ENCODE measurements around the gene CST9. TPM values are rescaled to one million over a fixed set of nuclear protein-coding genes. Genes with fewer than 3 reads are reported as not detected.

The CST9 gene, protein sequence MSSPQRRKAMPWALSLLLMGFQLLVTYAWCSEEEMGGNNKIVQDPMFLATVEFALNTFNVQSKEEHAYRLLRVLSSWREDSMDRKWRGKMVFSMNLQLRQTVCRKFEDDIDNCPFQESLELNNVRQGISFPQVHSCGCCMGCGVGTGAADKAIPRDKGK
- total RNA-seq (2022; extraction: Qiagen RNA extraction; ENCODE audit: low read depth) = not detected in 5 replicates

DNA sequence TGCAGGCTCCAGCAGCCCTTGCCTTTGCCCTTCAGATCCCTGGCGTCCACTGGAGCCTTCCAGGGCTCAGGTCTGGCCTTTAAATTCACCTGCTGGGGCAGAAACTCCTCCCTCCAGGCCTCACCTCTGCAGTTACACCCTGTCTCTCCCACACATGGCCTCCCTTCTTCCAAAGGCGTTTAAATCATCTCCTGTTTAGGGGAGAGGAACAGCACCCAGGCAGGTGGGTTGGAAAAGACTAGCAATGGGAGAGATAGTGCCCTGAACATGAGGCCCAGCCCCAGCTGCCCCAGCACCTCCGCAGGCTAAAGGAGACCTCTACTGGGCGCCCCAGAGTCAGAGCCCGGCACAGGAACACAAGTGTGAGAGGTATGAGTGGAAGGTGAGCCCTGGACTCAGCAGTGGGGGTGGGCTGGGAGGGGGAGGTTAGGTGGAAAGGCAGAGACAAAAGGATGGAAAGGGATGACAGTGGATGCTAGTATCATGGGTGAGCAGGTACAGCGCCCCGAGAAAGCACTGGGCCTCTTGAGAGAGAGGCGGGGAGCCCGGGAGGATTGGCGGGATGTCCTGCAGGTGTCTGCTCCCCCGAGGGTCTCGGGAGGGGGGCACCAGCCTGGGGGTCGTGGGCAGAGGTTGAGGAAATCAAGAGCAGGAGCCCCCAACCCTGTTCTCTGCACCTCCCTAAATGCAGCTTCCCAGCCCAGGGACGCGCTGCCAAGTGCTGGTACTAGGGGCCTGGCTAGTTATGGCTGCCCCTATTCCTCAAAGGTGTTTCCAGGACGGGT is at the start of gene CST9:
Gene CST9 (minus strand): TSS at position 51 of the 785 bp plus-strand sequence. CDS start 53 bp downstream, outside the sequence.

DNA sequence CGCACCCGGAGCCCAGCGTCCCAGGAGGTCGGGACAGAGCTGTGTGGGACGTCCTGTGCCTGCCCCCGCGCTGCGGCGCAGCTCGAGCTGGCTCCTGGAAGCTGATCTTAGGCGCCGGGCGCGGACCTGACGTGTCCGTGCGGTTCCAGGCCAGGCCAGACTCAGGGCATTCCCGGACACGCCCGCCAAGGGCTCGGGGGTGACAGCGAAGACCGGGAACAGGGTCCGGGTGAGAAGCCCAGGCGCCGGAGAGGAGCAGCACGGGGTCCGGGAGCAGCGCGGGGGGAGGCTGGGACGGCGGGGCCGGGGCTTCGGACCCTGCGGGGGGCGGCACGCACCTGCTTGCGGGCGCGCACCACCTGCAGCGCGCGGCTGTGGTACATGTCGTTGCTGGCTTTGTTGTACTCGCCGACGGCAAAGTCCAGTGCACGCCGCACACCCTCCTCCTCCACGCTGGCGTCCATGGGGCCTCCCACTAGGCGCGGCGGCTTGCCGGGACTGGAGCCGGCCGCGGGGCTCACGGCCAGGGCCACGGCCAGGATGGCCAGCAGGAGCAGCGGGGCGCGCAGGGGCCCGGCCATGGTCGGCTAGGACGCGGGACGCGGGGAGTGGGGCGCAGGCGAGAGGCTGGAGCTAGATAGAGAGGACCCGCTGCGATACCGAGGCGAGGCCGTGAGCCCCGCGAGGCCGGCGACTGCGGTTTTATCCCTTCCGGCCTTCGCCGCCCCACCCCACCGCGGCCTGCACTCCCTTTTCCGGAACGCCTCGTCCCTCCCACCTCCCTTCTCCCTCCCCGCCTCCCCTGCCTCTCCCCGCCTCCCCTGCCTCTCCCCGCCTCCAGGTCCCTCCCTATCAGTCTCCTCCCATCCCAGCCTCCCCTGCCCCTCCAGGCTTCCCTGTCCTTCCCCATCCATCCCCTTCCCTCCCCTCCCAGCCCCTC is 31.8 kb upstream of the CST9 start, which contains the start of gene CST3:
Gene CST3 (minus strand): TSS at position 674 of the 940 bp plus-strand sequence. CDS start 93 bp downstream, at position 581.

DNA sequence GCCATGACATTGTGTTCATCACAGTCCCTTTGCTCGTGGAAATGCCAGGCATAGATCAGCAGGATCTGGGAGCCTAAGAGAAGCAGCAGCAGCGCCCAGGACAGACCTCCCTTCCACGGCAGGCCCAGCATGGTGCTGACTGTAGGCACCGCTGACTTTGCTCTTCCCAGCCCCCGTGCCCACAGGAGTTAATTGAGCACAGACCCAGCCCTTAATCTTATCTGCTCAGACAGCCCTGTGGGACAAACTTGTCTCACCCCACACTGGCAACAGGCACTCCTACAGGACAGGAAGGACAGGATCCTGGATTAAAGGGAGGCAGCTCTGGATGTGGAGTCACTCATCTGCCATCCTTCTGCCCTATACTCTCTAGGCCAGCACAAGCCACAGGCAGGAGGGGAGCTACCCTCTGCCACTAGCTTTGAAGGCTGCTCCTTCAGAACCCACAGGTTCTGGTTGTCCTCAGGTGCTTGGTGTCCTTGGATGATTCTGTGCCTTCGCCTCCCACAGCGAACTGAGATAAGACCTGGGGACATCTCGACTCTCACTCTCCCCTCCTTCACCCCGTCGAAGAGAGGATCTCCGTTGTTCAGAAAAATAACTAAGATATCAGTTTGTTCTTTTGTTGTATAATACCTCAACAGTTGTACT is 37.3 kb downstream of the CST9 start, which contains the start of gene CST9L:
Gene CST9L (minus strand): TSS at position 165 of the 651 bp plus-strand sequence. CDS start 34 bp downstream, at position 131.

Other genes starting within 250 kb of the CST9 start
- 8.7 to 12.0 TPM (median 9.8 TPM) in 5 replicates for gene GZF1, start 243.7 kb downstream of the CST9 start, total RNA-seq (2022; extraction: Qiagen RNA extraction; ENCODE audit: low read depth)
- 2.3 to 3.9 TPM (median 3.1 TPM) in 5 replicates for gene NAPB, start 184.4 kb downstream of the CST9 start, total RNA-seq (2022; extraction: Qiagen RNA extraction; ENCODE audit: low read depth)
- not detected in 5 replicates for gene CSTL1, start 166.2 kb downstream of the CST9 start, total RNA-seq (2022; extraction: Qiagen RNA extraction; ENCODE audit: low read depth)
- not detected in 5 replicates for gene CST11, start 153.0 kb downstream of the CST9 start, total RNA-seq (2022; extraction: Qiagen RNA extraction; ENCODE audit: low read depth)
- not detected in 5 replicates for gene CST8, start 114.8 kb downstream of the CST9 start, total RNA-seq (2022; extraction: Qiagen RNA extraction; ENCODE audit: low read depth)
- gene CST9L, start 37.4 kb downstream of the CST9 start, total RNA-seq (2022; extraction: Qiagen RNA extraction; ENCODE audit: low read depth) = not detected in 5 replicates
- 267 to 420 TPM (median 398 TPM) in 5 replicates for gene CST3, start 32.0 kb upstream of the CST9 start, total RNA-seq (2022; extraction: Qiagen RNA extraction; ENCODE audit: low read depth)
- not detected in 5 replicates for gene CST4, start 83.1 kb upstream of the CST9 start, total RNA-seq (2022; extraction: Qiagen RNA extraction; ENCODE audit: low read depth)
- 0.44 to 2.1 TPM (median 1.2 TPM) in 5 replicates for gene CST1, start 145.0 kb upstream of the CST9 start, total RNA-seq (2022; extraction: Qiagen RNA extraction; ENCODE audit: low read depth)
- gene CST2, start 220.8 kb upstream of the CST9 start, total RNA-seq (2022; extraction: Qiagen RNA extraction; ENCODE audit: low read depth) = 0.19 to 0.43 TPM (median 0.27 TPM) in 4 of 5 replicates, not detected in the other

All from A549 treated with GW870086 at 1 μM for 4 hours (cell line).